Measurements from ENCODE around the gene SLC29A4.

SLC29A4 gene

GRCh38 chr7:5352440-5353010, 69.8 kb downstream of the SLC29A4 start:
- no peak for TF ChIP-seq CTCF (IDR thresholded peaks at IDR 0.05; ENCODE audit: poor library complexity, severe bottlenecking)
- Histone ChIP-seq H3K27me3 (ENCODE audit: insufficient read depth, poor library complexity, severe bottlenecking) (no peaks in the 10 kb centered on the region), H3K9me3 (ENCODE audit: severe bottlenecking) (no peaks in the 10 kb centered on the region), H3K4me3 (ENCODE audit: severe bottlenecking) (no peak overlapping the region), H3K36me3 (ENCODE audit: low read depth) (peaks cover 77% of the 10 kb centered on the region), H3K4me1 (ENCODE audit: insufficient read depth, poor library complexity, severe bottlenecking) (no peaks in the 10 kb centered on the region), H3K27ac (ENCODE audit: poor library complexity, severe bottlenecking) (no peak overlapping the region)
- ATAC-seq (ENCODE audit: low read depth) (no peak), DNase-seq (ENCODE audit: low spot score) (no peak)

- Histone ChIP-seq H3K36me3 (ENCODE audit: low read depth) (peaks cover 86% of the 10 kb centered on the region), H3K27me3 (ENCODE audit: insufficient read depth, poor library complexity, severe bottlenecking) (no peaks in the 10 kb centered on the region), H3K4me1 (ENCODE audit: insufficient read depth, poor library complexity, severe bottlenecking) (no peaks in the 10 kb centered on the region), H3K4me3 (ENCODE audit: severe bottlenecking) (no peak overlapping the region), H3K9me3 (ENCODE audit: severe bottlenecking) (no peaks in the 10 kb centered on the region), H3K27ac (ENCODE audit: poor library complexity, severe bottlenecking) (no peak overlapping the region)
- DNase-seq (ENCODE audit: low spot score) (no peak), ATAC-seq (ENCODE audit: low read depth) (no peak)
- no peak for TF ChIP-seq CTCF (IDR thresholded peaks at IDR 0.05; ENCODE audit: poor library complexity, severe bottlenecking)
Measured at GRCh38 chr7:5354460-5355232, 71.9 kb downstream of the SLC29A4 start.

Measured in RWPE2 (cell line).